ENCODE results near the gene ANO9.

The ANO9 gene

GRCh38 chr11:431921-432320 is 9.9 kb downstream of the ANO9 start:
- Mint-ChIP-seq H3K27ac (no peak overlapping the region), H3K4me1 (no peaks in the 10 kb centered on the region), H3K9me3 (peaks cover 3% of the 10 kb centered on the region), H3K4me3 (no peak overlapping the region), H3K36me3 (ENCODE audit: low read depth) (no peaks in the 10 kb centered on the region), H3K27me3 (ENCODE audit: low read depth) (no peaks in the 10 kb centered on the region)
- TF ChIP-seq CTCF (IDR thresholded peaks at IDR 0.05; ENCODE audit: unreplicated experiment in 3 of 3), result no peak

- Mint-ChIP-seq H3K4me3 (no peak overlapping the region), H3K27me3 (ENCODE audit: low read depth) (peaks cover 5% of the 10 kb centered on the region), H3K4me1 (no peaks in the 10 kb centered on the region), H3K36me3 (ENCODE audit: low read depth) (peaks cover 3% of the 10 kb centered on the region), H3K9me3 (no peaks in the 10 kb centered on the region), H3K27ac (no peak overlapping the region)
- no peak for TF ChIP-seq CTCF (IDR thresholded peaks at IDR 0.05; ENCODE audit: unreplicated experiment in 3 of 3)
Measured at GRCh38 chr11:429931-430456, 11.8 kb downstream of the ANO9 start.

DNA sequence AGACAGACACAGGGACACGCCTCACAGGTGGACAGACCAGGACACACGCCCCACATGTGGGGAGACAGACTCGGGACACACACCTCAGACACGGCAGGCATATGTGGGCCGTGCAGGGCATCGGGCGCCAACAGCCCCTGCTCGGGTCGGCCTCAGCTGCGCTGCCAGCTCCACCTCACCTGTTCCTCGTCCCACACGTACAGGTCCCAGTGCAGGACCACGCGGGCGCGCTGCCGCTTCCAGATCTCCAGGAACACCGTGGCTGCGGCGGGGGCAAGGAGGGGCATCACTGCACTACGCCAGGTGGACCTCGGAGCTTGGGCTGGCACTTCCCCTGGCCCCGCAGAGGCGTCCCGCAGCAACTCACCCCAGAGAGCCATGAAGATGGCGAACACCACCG is 12.4 kb downstream of the ANO9 start:
- Mint-ChIP-seq H3K36me3 (ENCODE audit: low read depth) (peaks cover 3% of the 10 kb centered on the region), H3K4me1 (no peaks in the 10 kb centered on the region), H3K27ac (no peak overlapping the region), H3K9me3 (peaks cover 4% of the 10 kb centered on the region), H3K4me3 (no peak overlapping the region), H3K27me3 (ENCODE audit: low read depth) (peaks cover 9% of the 10 kb centered on the region)
- TF ChIP-seq CTCF (IDR thresholded peaks at IDR 0.05; ENCODE audit: unreplicated experiment in 3 of 3), result no peak

GRCh38 chr11:428295-428694 is 13.5 kb downstream of the ANO9 start:
- Mint-ChIP-seq H3K27me3 (ENCODE audit: low read depth) (peaks cover 17% of the 10 kb centered on the region), H3K27ac (no peak overlapping the region)

GRCh38 chr11:426851-427250 is 15.0 kb downstream of the ANO9 start:
- H3K4me1 Mint-ChIP-seq, result no peaks in the 10 kb centered on the region
- H3K27ac Mint-ChIP-seq, result no peak overlapping the region
- no peak overlapping the region for H3K4me3 Mint-ChIP-seq

More at GRCh38 chr11:428295-428694, 13.5 kb downstream of the ANO9 start:
- no peaks in the 10 kb centered on the region for H3K4me1 Mint-ChIP-seq
- H3K36me3 Mint-ChIP-seq (ENCODE audit: low read depth), result peaks cover 3% of the 10 kb centered on the region
- TF ChIP-seq CTCF (IDR thresholded peaks at IDR 0.05; ENCODE audit: unreplicated experiment in 3 of 3), result no peak
- H3K4me3 Mint-ChIP-seq, result no peak overlapping the region
- H3K9me3 Mint-ChIP-seq, result peaks cover 5% of the 10 kb centered on the region

More at GRCh38 chr11:426851-427250, 15.0 kb downstream of the ANO9 start:
- Mint-ChIP-seq H3K36me3 (ENCODE audit: low read depth) (peaks cover 3% of the 10 kb centered on the region), H3K27me3 (ENCODE audit: low read depth) (peaks cover 21% of the 10 kb centered on the region), H3K9me3 (peaks cover 5% of the 10 kb centered on the region)
- no peak for TF ChIP-seq CTCF (IDR thresholded peaks at IDR 0.05; ENCODE audit: unreplicated experiment in 3 of 3)
